Neural cell (in vitro differentiated cells): ENCODE data around the gene PLXDC1. TPM values are rescaled to one million over a fixed set of nuclear protein-coding genes. Genes with fewer than 3 reads are reported as not detected.
"Not testable (repeated sequence)": the region's sequence is repeated elsewhere in the genome, so short reads cannot be mapped to it uniquely, and the experiment has no call there.

Experiments used
- H2AFZ ChIP-seq: fragments of 200-600, 300-800 bp; sonication (generic), shearing (Covaris generic); 2 replicates; pipeline ENCODE4 v1.6.0; 2014; ENCODE audit warnings: low read depth, mild to moderate bottlenecking, antibody characterized with exemption, low read length, moderate library complexity
- H3F3A ChIP-seq: fragments of 200-600 bp; shearing (Covaris generic); 2 replicates; pipeline ENCODE4 v1.6.1; 2016; ENCODE audit warnings: mild to moderate bottlenecking, moderate library complexity, mixed read lengths, antibody characterized with exemption, low read length; ENCODE audit not compliant: insufficient read depth, poor library complexity, severe bottlenecking
- H3K27ac ChIP-seq: fragments of 200-600, 300-800 bp; sonication (generic), shearing (Covaris generic); 2 replicates; pipeline ENCODE4 v1.5.1; 2014; ENCODE audit warnings: mild to moderate bottlenecking, low read length, moderate library complexity
- H3K27me3 ChIP-seq: fragments of 300-800, 200-600 bp; sonication (generic), shearing (Covaris generic); 2 replicates; pipeline ENCODE4 v1.6.0; 2014; ENCODE audit warnings: mild to moderate bottlenecking, low read depth, low read length, moderate library complexity; ENCODE audit not compliant: insufficient read depth
- H3K36me3 ChIP-seq: fragments of 300-800, 200-600 bp; sonication (generic), shearing (Covaris generic); 2 replicates; pipeline ENCODE4 v1.5.1; 2014; ENCODE audit warnings: mild to moderate bottlenecking, antibody characterized with exemption, low read length, moderate library complexity; ENCODE audit not compliant: insufficient read depth
- H3K4me2 ChIP-seq: fragments of 300-800, 200-600 bp; sonication (generic), shearing (Covaris generic); 2 replicates; pipeline ENCODE4 v1.6.0; 2014; ENCODE audit warnings: mild to moderate bottlenecking, low read length
- H3K4me3 ChIP-seq: fragments of 300-800, 200-600 bp; sonication (generic), shearing (Covaris generic); 2 replicates; pipeline ENCODE4 v1.5.1; 2014; ENCODE audit warnings: mild to moderate bottlenecking, low read length, moderate library complexity
- H3K79me2 ChIP-seq: fragments of 200-600 bp; shearing (Covaris generic); replicated peaks from 2 replicates; pipeline ENCODE4 v1.6.0; 2014; ENCODE audit warnings: mild to moderate bottlenecking, low read length, moderate library complexity; ENCODE audit not compliant: insufficient read depth
- H3K9ac ChIP-seq: fragments of 300-800, 200-600 bp; sonication (generic), shearing (Covaris generic); 2 replicates; pipeline ENCODE4 v1.6.1; 2016; ENCODE audit warnings: mild to moderate bottlenecking, low read length, mixed read lengths
- H3K9me2 ChIP-seq: fragments of 200-600 bp; shearing (Covaris generic); 2 replicates; pipeline ENCODE4 v1.6.1; 2016; ENCODE audit warnings: mild to moderate bottlenecking, low read length, mixed read lengths; ENCODE audit not compliant: insufficient read depth
- H3K9me3 ChIP-seq: fragments of 200-600, 300-800 bp; sonication (generic), shearing (Covaris generic); 2 replicates; pipeline ENCODE4 v1.6.1; 2016; ENCODE audit warnings: mild to moderate bottlenecking, mixed run types, low read length, moderate library complexity, mixed read lengths
- H4K20me1 ChIP-seq: fragments of 200-600 bp; shearing (Covaris generic); 2 replicates; pipeline ENCODE4 v1.6.1; 2016; ENCODE audit warnings: mild to moderate bottlenecking, mixed run types; ENCODE audit not compliant: insufficient read depth
- CTCF ChIP-seq: fragments of 450-650 bp; IDR thresholded peaks from 2 replicates; pipeline ENCODE4 v1.5.1; 2014; ENCODE audit warnings: antibody characterized with exemption, mild to moderate bottlenecking, moderate library complexity; ENCODE audit not compliant: poor library complexity, severe bottlenecking
- EP300 ChIP-seq: fragments of 450-650 bp; conservative IDR thresholded peaks from 2 replicates; pipeline ENCODE4 v1.6.1; 2014; ENCODE audit warnings: antibody characterized with exemption, mild to moderate bottlenecking, moderate library complexity; ENCODE audit not compliant: poor library complexity, severe bottlenecking
- EZH2 ChIP-seq: fragments of 200-600, 300-800 bp; shearing (Covaris generic), sonication (generic); IDR thresholded peaks from 2 replicates; pipeline ENCODE4 v1.6.1; 2014; ENCODE audit warnings: antibody characterized with exemption, low read length, borderline replicate concordance, mild to moderate bottlenecking; ENCODE audit not compliant: insufficient read depth, poor library complexity, severe bottlenecking
- MXI1 ChIP-seq: fragments of 450-650 bp; conservative IDR thresholded peaks from 2 replicates; pipeline ENCODE4 v1.6.1; 2014; ENCODE audit warnings: antibody characterized with exemption, mild to moderate bottlenecking; ENCODE audit not compliant: poor library complexity, severe bottlenecking
- POLR2AphosphoS5 ChIP-seq: IDR thresholded peaks from 2 replicates; pipeline ENCODE4 v1.6.1; 2012
- RAD21 ChIP-seq: fragments of 450-650 bp; conservative IDR thresholded peaks from 2 replicates; pipeline ENCODE4 v1.6.1; 2014; ENCODE audit warnings: antibody characterized with exemption, mild to moderate bottlenecking, moderate library complexity
- REST ChIP-seq: IDR thresholded peaks from 2 replicates; pipeline ENCODE4 v1.6.1; 2012; ENCODE audit warnings: borderline replicate concordance
- SMC3 ChIP-seq: fragments of 450-650 bp; conservative IDR thresholded peaks from 2 replicates; pipeline ENCODE4 v1.6.1; 2014; ENCODE audit warnings: antibody characterized with exemption, mild to moderate bottlenecking, moderate library complexity; ENCODE audit not compliant: poor library complexity
- TAF1 ChIP-seq: IDR thresholded peaks from 2 replicates; pipeline ENCODE4 v1.6.1; 2012; ENCODE audit warnings: low read depth
- polyA plus RNA-seq: library from polyadenylated mRNA; depleted of rRNA; stranded (reverse); fragments of >200 nt; gene quantifications from 2 replicates; pipeline ENCODE4 v1.2.3, GENCODE V29; 2014

The PLXDC1 gene
- polyA plus RNA-seq, 1 donor from 2014 or later: 10.0 TPM

- Histone ChIP-seq H3K9me2 (no peaks in the 10 kb centered on the region), H3K9me3 (no peaks in the 10 kb centered on the region), H3K79me2 (no peaks in the 10 kb centered on the region), H3K36me3 (no peaks in the 10 kb centered on the region), H3K4me2 (no peak overlapping the region), H3K4me3 (peak overlapping the region; percentile 53), H3K27me3 (peaks cover 13% of the 10 kb centered on the region), H3F3A (no peaks in the 10 kb centered on the region), H3K9ac (no peak overlapping the region), H2AFZ (no peak overlapping the region), H4K20me1 (no peaks in the 10 kb centered on the region), H3K27ac (no peak overlapping the region)
- no peak for TF ChIP-seq EP300
- no peak for TF ChIP-seq POLR2AphosphoS5
- TF ChIP-seq EZH2: no peak
- TF ChIP-seq REST: no peak
- no peak for TF ChIP-seq TAF1
- TF ChIP-seq SMC3: no peak
- no peak for TF ChIP-seq CTCF
- TF ChIP-seq MXI1: no peak
- TF ChIP-seq RAD21: no peak
Measured at GRCh38 chr17:39026980-39027451, 124.4 kb downstream of the PLXDC1 start.

GRCh38 chr17:39026346-39026745 lies 125.1 kb downstream of the PLXDC1 start:
- H3K9me3 ChIP-seq, H3K9me2 ChIP-seq, H3K36me3 ChIP-seq, H3F3A ChIP-seq, H3K9ac ChIP-seq, H4K20me1 ChIP-seq, H3K4me2 ChIP-seq, H3K79me2 ChIP-seq, H3K27ac ChIP-seq, H2AFZ ChIP-seq, H3K4me3 ChIP-seq: not testable (repeated sequence)
- H3K27me3 ChIP-seq: peaks cover 13% of the 10 kb centered on the region

- Histone ChIP-seq H3K27ac (no peak overlapping the region), H3K4me3 (no peak overlapping the region), H3K79me2 (no peaks in the 10 kb centered on the region), H4K20me1 (no peaks in the 10 kb centered on the region), H3F3A (no peaks in the 10 kb centered on the region), H2AFZ (no peak overlapping the region), H3K9me2 (no peaks in the 10 kb centered on the region), H3K36me3 (no peaks in the 10 kb centered on the region), H3K9me3 (no peaks in the 10 kb centered on the region), H3K9ac (no peak overlapping the region), H3K4me2 (no peak overlapping the region), H3K27me3 (peaks cover 13% of the 10 kb centered on the region)
- no peak for TF ChIP-seq EP300
- no peak for TF ChIP-seq POLR2AphosphoS5
- no peak for TF ChIP-seq CTCF
Measured at GRCh38 chr17:39022924-39023323, 128.5 kb downstream of the PLXDC1 start.

GRCh38 chr17:39020037-39020436 lies 131.4 kb downstream of the PLXDC1 start:
- H3K27ac ChIP-seq, H3F3A ChIP-seq, H3K4me2 ChIP-seq, H3K9ac ChIP-seq, H4K20me1 ChIP-seq, H3K9me2 ChIP-seq, H3K9me3 ChIP-seq, H3K79me2 ChIP-seq, H3K36me3 ChIP-seq, H3K27me3 ChIP-seq, H3K4me3 ChIP-seq, H2AFZ ChIP-seq: not testable (repeated sequence)
